HCT116 (cell line): Measurements from ENCODE around the gene CFAP58. TPM values are rescaled to one million over a fixed set of nuclear protein-coding genes. Genes with fewer than 3 reads are reported as not detected.
A peak's percentile ranks its signal among the peaks of the same experiment; 100 is the strongest.

Source experiments
- ATAC-seq: fragments of 200-7000 bp; cut with Tn5 transposase; 2 replicates; pipeline ENCODE4 v1.9.1; 2020; ENCODE audit warnings: mild to moderate bottlenecking, moderate library complexity
- BruUV-seq: library from RNA; stranded (reverse); fragments of 400-500 nt; replicated peaks from 2 replicates; lab custom pipeline; 2021; lab: Mats Ljungman, UMichigan
- CTCF ChIA-PET: fragments of 300-600 bp; sonication (Branson Sonifier 250); formaldehyde crosslinking; loops from one replicate; lab custom pipeline; 2021; ENCODE audit warnings: antibody characterized with exemption; lab: Charles Lee
- POLR2A ChIA-PET: fragments of 300-600, 350-600 bp; sonication (Branson Sonifier 250); formaldehyde crosslinking; loops from one replicate; lab custom pipeline; 2021; ENCODE audit warnings: antibody characterized with exemption; lab: Charles Lee
- RAD21 ChIA-PET, 2 experiments: fragments of 300-600 bp; sonication (Branson Sonifier 250); formaldehyde crosslinking; loops; one replicate each; lab custom pipeline; 2023; ENCODE audit warnings: low total read pairs in 2 of 2; ENCODE audit not compliant: uncharacterized antibody in 2 of 2, unreplicated experiment in 2 of 2, low non-redundant PET in 1 of 2; lab: Charles Lee
- DNase-seq: peaks from one replicate; pipeline ENCODE4 v3.0.0-alpha.2; 2010; ENCODE audit warnings: low read depth, low spot score
- H2AFZ ChIP-seq: fragments of 200-600 bp; shearing (Covaris generic), sonication (generic); 2 replicates; pipeline ENCODE4 v1.6.1; 2017; ENCODE audit warnings: low read depth, mixed run types, mixed read lengths, antibody characterized with exemption, low read length; ENCODE audit not compliant: poor library complexity, severe bottlenecking
- H3K27ac ChIP-seq: 2 replicates; pipeline ENCODE4 v1.5.1; 2012; ENCODE audit warnings: low read depth, low read length
- H3K27me3 ChIP-seq: fragments of 200-600 bp; sonication (generic); 2 replicates; pipeline ENCODE4 v1.6.1; 2016; ENCODE audit warnings: mixed run types, low read length, mixed read lengths; ENCODE audit not compliant: insufficient read depth
- H3K36me3 ChIP-seq, 2 experiments: fragments of 200-500 bp in 1 of 2; fragments of 200-600 bp in 1 of 2; sonication (Bioruptor generic) in 1 of 2; sonication (generic) in 1 of 2; 2 replicates each; pipeline versions ENCODE4 v1.5.1 to v1.6.1; 2014 to 2016; ENCODE audit warnings: low read length in 2 of 2, inconsistent platforms in 1 of 2, mixed read lengths in 1 of 2, mixed run types in 1 of 2; ENCODE audit not compliant: insufficient read depth in 2 of 2, control insufficient read depth in 1 of 2
- H3K4me1 ChIP-seq, 2 experiments: fragments of 200-600 bp in 1 of 2; sonication (generic) in 1 of 2; 2 replicates each; pipeline versions ENCODE4 v1.5.1 to v1.6.1; 2012 to 2017; ENCODE audit warnings: low read length in 2 of 2, inconsistent platforms in 1 of 2, mild to moderate bottlenecking in 1 of 2, mixed read lengths in 1 of 2, mixed run types in 1 of 2, moderate library complexity in 1 of 2; ENCODE audit not compliant: insufficient read depth in 2 of 2, control insufficient read depth in 1 of 2
- H3K4me2 ChIP-seq: fragments of 200-600 bp; sonication (generic); 2 replicates; pipeline ENCODE4 v1.6.1; 2017; ENCODE audit warnings: mixed run types, low read length, mixed read lengths
- H3K4me3 ChIP-seq, 2 experiments: fragments of 200-600 bp in 1 of 2; sonication (generic) in 1 of 2; replicated peaks in 1 of 2; 2 replicates each; pipeline ENCODE4 v1.5.1; 2011 to 2016; ENCODE audit warnings: low read length in 2 of 2, control low read depth in 1 of 2, low read depth in 1 of 2, mild to moderate bottlenecking in 1 of 2, mixed read lengths in 1 of 2, mixed run types in 1 of 2
- H3K79me2 ChIP-seq: fragments of 200-600 bp; sonication (generic); 2 replicates; pipeline ENCODE4 v1.6.1; 2017; ENCODE audit warnings: mild to moderate bottlenecking, mixed run types, low read length, moderate library complexity, mixed read lengths; ENCODE audit not compliant: insufficient read depth
- H3K9ac ChIP-seq: fragments of 200-600 bp; sonication (generic); 2 replicates; pipeline ENCODE4 v1.6.1; 2016; ENCODE audit warnings: low read length, mixed read lengths
- H3K9me2 ChIP-seq: fragments of 200-600 bp; sonication (generic), shearing (Covaris generic); 2 replicates; pipeline ENCODE4 v1.6.1; 2017; ENCODE audit warnings: mixed run types, mild to moderate bottlenecking, moderate library complexity; ENCODE audit not compliant: insufficient read depth
- H3K9me3 ChIP-seq, 2 experiments: fragments of 200-500 bp in 1 of 2; fragments of 200-600 bp in 1 of 2; sonication (Bioruptor generic) in 1 of 2; sonication (generic) in 1 of 2; 2 replicates each; pipeline ENCODE4 v1.6.1; 2014 to 2017; ENCODE audit warnings: low read length in 2 of 2, mixed read lengths in 2 of 2, inconsistent platforms in 1 of 2, low read depth in 1 of 2, mild to moderate bottlenecking in 1 of 2, mixed run types in 1 of 2, moderate library complexity in 1 of 2; ENCODE audit not compliant: control insufficient read depth in 1 of 2, insufficient read depth in 1 of 2
- H4K20me1 ChIP-seq: fragments of 200-600 bp; sonication (generic), shearing (Covaris generic); 2 replicates; pipeline ENCODE4 v1.6.1; 2017; ENCODE audit warnings: mixed run types, mild to moderate bottlenecking, moderate library complexity; ENCODE audit not compliant: insufficient read depth
- CBX3 ChIP-seq: IDR thresholded peaks from 2 replicates; pipeline ENCODE4 v1.6.1; 2012; ENCODE audit warnings: low read depth
- CTCF ChIP-seq, 3 experiments: fragments of 200-600 bp in 1 of 3; sonication (generic) in 1 of 3; IDR thresholded peaks in 2 of 3; conservative IDR thresholded peaks in 1 of 3; 2 replicates each; pipeline ENCODE4 v1.5.1; 2012 to 2017; ENCODE audit warnings: low read depth in 2 of 3, low read length in 2 of 3, antibody characterized with exemption in 1 of 3, borderline replicate concordance in 1 of 3, control low read depth in 1 of 3, mild to moderate bottlenecking in 1 of 3, mixed read lengths in 1 of 3, mixed run types in 1 of 3, moderate library complexity in 1 of 3; ENCODE audit not compliant: insufficient read depth in 1 of 3
- EGR1 ChIP-seq: IDR thresholded peaks from 2 replicates; pipeline ENCODE4 v1.6.1; 2012; ENCODE audit warnings: low read depth
- EZH2 ChIP-seq: fragments of 200-600 bp; sonication (generic); IDR thresholded peaks from 2 replicates; pipeline ENCODE4 v1.6.1; 2017; ENCODE audit warnings: antibody characterized with exemption, mixed run types
- EZH2phosphoT487 ChIP-seq: fragments of 200-600 bp; IDR thresholded peaks from 2 replicates; pipeline ENCODE4 v1.6.1; 2018; ENCODE audit warnings: antibody characterized with exemption, borderline replicate concordance
- REST ChIP-seq: IDR thresholded peaks from 2 replicates; pipeline ENCODE4 v1.6.1; 2012; ENCODE audit warnings: low read depth
- SP1 ChIP-seq: IDR thresholded peaks from 2 replicates; pipeline ENCODE4 v1.6.1; 2012; ENCODE audit warnings: low read depth
- YY1 ChIP-seq: IDR thresholded peaks from 2 replicates; pipeline ENCODE4 v1.6.1; 2011; ENCODE audit warnings: low read length, low read depth, moderate library complexity, mild to moderate bottlenecking; ENCODE audit not compliant: insufficient replicate concordance; ENCODE audit errors: extremely low read depth
- ZNF274 ChIP-seq: fragments of 200-500 bp; sonication (Bioruptor generic); IDR thresholded peaks from 2 replicates; pipeline ENCODE4 v1.6.1; 2014; ENCODE audit warnings: mild to moderate bottlenecking, low read depth, low read length, inconsistent platforms
- intact Hi-C: fragments of 100-400 bp; cut with micrococcal nuclease; formaldehyde crosslinking; loops from 2 replicates; pipeline ENCODE4 v1.10.0; 2022
- total RNA-seq: library from RNA; stranded (reverse); gene quantifications from one replicate; pipeline ENCODE4 v1.2.1, GENCODE V29; 2021; ENCODE audit not compliant: unreplicated experiment

Gene CFAP58
- total RNA-seq, 1 experiment from 2014 or later: 0.91 TPM

GRCh38 chr10:104501864-104502579 lies 148.4 kb downstream of the CFAP58 start:
- Histone ChIP-seq H3K27me3 (peaks cover 81% of the 10 kb centered on the region), H3K36me3 (no peaks in the 10 kb centered on the region), H3K79me2 (no peaks in the 10 kb centered on the region), H3K4me2 (no peak overlapping the region), H3K27ac (no peak overlapping the region), H3K4me3 (no peak overlapping the region), H3K9me3 (no peaks in the 10 kb centered on the region), H3K9ac (no peak overlapping the region), H3K4me1 (no peaks in the 10 kb centered on the region), H4K20me1 (no peaks in the 10 kb centered on the region), H2AFZ (no peak overlapping the region), H3K9me2 (no peaks in the 10 kb centered on the region)
- ChIA-PET CTCF (no interaction called here), POLR2A (no interaction called here), RAD21 (interaction anchor here in 1 of 2 experiments (0.7 kb wide), 1 partner anchor 11 kb away, joined by 3 read pairs; no protein-coding TSS in a partner anchor)
- TF ChIP-seq EGR1: 0 out of 2 replicates have a peak, but pooled peaks have one; percentile 20
- no peak for TF ChIP-seq EZH2phosphoT487
- TF ChIP-seq REST: no peak
- BruUV-seq: no TSS peak
- ATAC-seq (0 out of 2 replicates have a peak, but pooled peaks have one; percentile 3), DNase-seq (no peak)
- intact Hi-C loops: no loop called here

GRCh38 chr10:104502907-104503306 lies 149.3 kb downstream of the CFAP58 start:
- no peaks in the 10 kb centered on the region for H3K79me2 ChIP-seq
- H4K20me1 ChIP-seq: no peaks in the 10 kb centered on the region
- H2AFZ ChIP-seq: no peak overlapping the region
- ATAC-seq (no peak), DNase-seq (no peak)
- TF ChIP-seq EZH2 (peak; percentile 91; the same call in 1 of the 2 replicates), ZNF274 (no peak), YY1 (no peak), CBX3 (no peak), SP1 (no peak), CTCF (IDR thresholded peaks at IDR 0.05 in 2 of 3, conservative IDR thresholded peaks at IDR 0.05 in 1 of 3; ENCODE audit: borderline replicate concordance in 1 of 3, insufficient read depth in 1 of 3, low read depth in 2 of 3, low read length in 2 of 3) (0 out of 6 replicates have a peak, but pooled peaks of 1 of the 3 experiments have one; percentile 8)
- no peaks in the 10 kb centered on the region for H3K9me2 ChIP-seq
- H3K9ac ChIP-seq: no peak overlapping the region
- no peaks in the 10 kb centered on the region for H3K4me1 ChIP-seq
- H3K27ac ChIP-seq: no peak overlapping the region
- ChIA-PET POLR2A (no interaction called here), RAD21 (no interaction called here), CTCF (no interaction called here)
- H3K36me3 ChIP-seq: no peaks in the 10 kb centered on the region
- no TSS peak for BruUV-seq
- H3K4me2 ChIP-seq: no peak overlapping the region
- intact Hi-C loops: no loop called here
- peaks cover 90% of the 10 kb centered on the region for H3K27me3 ChIP-seq
- no peaks in the 10 kb centered on the region for H3K9me3 ChIP-seq
- H3K4me3 ChIP-seq: no peak overlapping the region
